Neural progenitor cell (in vitro differentiated cells): ENCODE measurements around the gene CYP26C1. TPM values are rescaled to one million over a fixed set of nuclear protein-coding genes. Genes with fewer than 3 reads are reported as not detected.

Experiments
- DNase-seq: peaks from one replicate; pipeline ENCODE4 v3.0.0-alpha.2; 2016; ENCODE audit warnings: low spot score
- H2AFZ ChIP-seq: fragments of 200-600 bp; sonication (generic); replicated peaks from 2 replicates; pipeline ENCODE4 v1.6.1; 2016; ENCODE audit warnings: antibody characterized with exemption
- H3F3A ChIP-seq: fragments of 200-600 bp; sonication (generic); 2 replicates; pipeline ENCODE4 v1.6.1; 2016; ENCODE audit warnings: antibody characterized with exemption, low read depth
- H3K27ac ChIP-seq: fragments of 200-600 bp; sonication (generic); 2 replicates; pipeline ENCODE4 v1.5.1; 2016; ENCODE audit warnings: mild to moderate bottlenecking
- H3K27me3 ChIP-seq: fragments of 200-600 bp; sonication (generic); 2 replicates; pipeline ENCODE4 v1.6.1; 2016; ENCODE audit warnings: mild to moderate bottlenecking, moderate library complexity
- H3K36me3 ChIP-seq: fragments of 200-600 bp; sonication (generic); 2 replicates; pipeline ENCODE4 v1.5.1; 2016
- H3K4me1 ChIP-seq: fragments of 200-600 bp; sonication (generic); 2 replicates; pipeline ENCODE4 v1.6.1; 2016; ENCODE audit warnings: mixed run types
- H3K4me2 ChIP-seq: fragments of 200-600 bp; sonication (generic); 2 replicates; pipeline ENCODE4 v1.6.1; 2016
- H3K4me3 ChIP-seq: fragments of 200-600 bp; sonication (generic); 2 replicates; pipeline ENCODE4 v1.5.1; 2016
- H3K79me2 ChIP-seq: fragments of 200-600 bp; sonication (generic); 2 replicates; pipeline ENCODE4 v1.6.1; 2016; ENCODE audit warnings: low read depth
- H3K9ac ChIP-seq: fragments of 200-600 bp; sonication (generic); 2 replicates; pipeline ENCODE4 v1.6.1; 2016
- H3K9me3 ChIP-seq: fragments of 200-600 bp; sonication (generic); 2 replicates; pipeline ENCODE4 v1.5.1; 2016; ENCODE audit warnings: low read depth
- H4K20me1 ChIP-seq: fragments of 200-600 bp; sonication (generic); 2 replicates; pipeline ENCODE4 v1.6.1; 2016; ENCODE audit warnings: low read depth
- H3K27ac Mint-ChIP-seq: 3 replicates; pipeline ENCODE4 v1.8.0; 2021; ENCODE audit warnings: mixed read lengths
- H3K27me3 Mint-ChIP-seq: 2 replicates; pipeline ENCODE4 v1.8.0; 2022; ENCODE audit warnings: low read depth, mild to moderate bottlenecking, inconsistent platforms, moderate library complexity, mixed read lengths; ENCODE audit not compliant: insufficient read depth
- H3K36me3 Mint-ChIP-seq: 3 replicates; pipeline ENCODE4 v1.8.0; 2021; ENCODE audit warnings: mixed read lengths
- H3K4me1 Mint-ChIP-seq: 3 replicates; pipeline ENCODE4 v1.8.0; 2021; ENCODE audit warnings: mixed read lengths
- H3K4me3 Mint-ChIP-seq: 3 replicates; pipeline ENCODE4 v1.8.0; 2021; ENCODE audit warnings: mild to moderate bottlenecking, moderate library complexity, mixed read lengths
- H3K9me3 Mint-ChIP-seq: 3 replicates; pipeline ENCODE4 v1.8.0; 2020; ENCODE audit warnings: mixed read lengths
- EZH2 ChIP-seq: fragments of 200-600 bp; sonication (generic); IDR thresholded peaks from 2 replicates; pipeline ENCODE4 v1.6.1; 2017; ENCODE audit warnings: antibody characterized with exemption, mild to moderate bottlenecking, moderate library complexity
- EZH2phosphoT487 ChIP-seq: fragments of 200-600 bp; sonication (generic); IDR thresholded peaks from 2 replicates; pipeline ENCODE4 v1.6.1; 2017; ENCODE audit warnings: antibody characterized with exemption
- total RNA-seq: library from RNA; depleted of rRNA; stranded (reverse); fragments of >200 nt; gene quantifications from 2 replicates; pipeline ENCODE4 v1.2.3, GENCODE V29; 2015; ENCODE audit warnings: low replicate concordance
- TF ChIP-seq, protein P1 (sequence below): fragments of 200-600 bp; sonication (generic); IDR thresholded peaks from 2 replicates; pipeline ENCODE4 v1.5.1; 2017; ENCODE audit warnings: antibody characterized with exemption, mild to moderate bottlenecking

Gene CYP26C1
- total RNA-seq, 1 donor from 2014 or later, result 0.04 TPM

DNA sequence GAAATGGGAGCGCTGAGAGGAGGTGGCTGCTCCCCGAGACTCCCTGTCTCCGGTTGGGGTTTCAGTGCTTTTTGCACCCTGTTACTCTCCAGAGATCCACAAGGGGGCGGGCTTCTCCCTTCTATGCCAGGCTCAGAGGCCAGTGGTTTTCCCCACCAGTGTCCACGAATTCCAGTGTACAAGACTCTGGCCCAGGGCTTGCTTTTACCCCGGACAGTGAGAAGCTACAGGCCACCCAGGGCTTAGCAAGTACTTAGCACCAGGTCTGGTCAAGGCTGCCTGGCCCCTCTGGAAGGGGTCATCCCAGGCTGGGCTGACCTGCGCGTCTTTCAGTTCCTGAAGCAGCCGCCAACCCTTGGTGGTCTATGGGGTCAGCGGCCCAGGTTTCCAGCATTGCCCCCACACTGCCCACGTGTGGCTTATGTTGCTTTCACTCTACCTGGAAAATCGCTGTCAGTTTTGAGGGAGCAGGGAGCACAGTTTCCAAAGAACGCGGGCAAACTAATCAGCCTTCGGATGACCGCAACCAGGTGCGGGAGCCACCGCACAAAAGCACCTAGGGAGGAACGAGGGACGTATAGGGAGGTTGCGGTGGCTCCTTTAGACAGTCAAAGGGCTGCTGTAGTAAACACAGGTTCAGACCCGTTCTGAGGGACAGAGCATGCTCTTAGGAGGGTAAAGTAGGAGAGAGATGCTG lies 19.9 kb downstream of the CYP26C1 start:
- TF ChIP-seq EZH2 (no peak), EZH2phosphoT487 (no peak)
- TF ChIP-seq, protein P1, sequence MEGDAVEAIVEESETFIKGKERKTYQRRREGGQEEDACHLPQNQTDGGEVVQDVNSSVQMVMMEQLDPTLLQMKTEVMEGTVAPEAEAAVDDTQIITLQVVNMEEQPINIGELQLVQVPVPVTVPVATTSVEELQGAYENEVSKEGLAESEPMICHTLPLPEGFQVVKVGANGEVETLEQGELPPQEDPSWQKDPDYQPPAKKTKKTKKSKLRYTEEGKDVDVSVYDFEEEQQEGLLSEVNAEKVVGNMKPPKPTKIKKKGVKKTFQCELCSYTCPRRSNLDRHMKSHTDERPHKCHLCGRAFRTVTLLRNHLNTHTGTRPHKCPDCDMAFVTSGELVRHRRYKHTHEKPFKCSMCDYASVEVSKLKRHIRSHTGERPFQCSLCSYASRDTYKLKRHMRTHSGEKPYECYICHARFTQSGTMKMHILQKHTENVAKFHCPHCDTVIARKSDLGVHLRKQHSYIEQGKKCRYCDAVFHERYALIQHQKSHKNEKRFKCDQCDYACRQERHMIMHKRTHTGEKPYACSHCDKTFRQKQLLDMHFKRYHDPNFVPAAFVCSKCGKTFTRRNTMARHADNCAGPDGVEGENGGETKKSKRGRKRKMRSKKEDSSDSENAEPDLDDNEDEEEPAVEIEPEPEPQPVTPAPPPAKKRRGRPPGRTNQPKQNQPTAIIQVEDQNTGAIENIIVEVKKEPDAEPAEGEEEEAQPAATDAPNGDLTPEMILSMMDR, result peak; percentile 84
- no peak overlapping the region for H3K9ac ChIP-seq
- no peaks in the 10 kb centered on the region for H3K36me3 ChIP-seq

DNA sequence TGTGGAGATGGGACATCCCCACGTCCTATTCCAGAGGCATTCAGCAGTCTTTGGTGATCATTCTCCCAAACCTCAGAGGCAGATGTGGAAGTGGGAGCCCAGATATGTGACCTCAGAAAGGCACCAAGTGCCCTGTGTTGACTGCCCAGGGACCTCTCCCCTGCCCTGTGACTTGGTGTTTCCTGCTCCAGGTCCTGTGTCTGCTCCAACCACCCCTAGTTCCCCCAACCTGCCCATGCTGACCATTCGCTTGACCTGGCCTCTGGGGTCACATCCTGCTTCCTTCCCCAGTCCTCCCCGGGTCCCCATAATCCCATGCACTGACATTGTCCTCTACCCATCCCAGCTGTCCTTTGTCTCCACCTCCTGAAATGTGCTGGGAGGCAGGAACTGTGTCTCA lies 20.7 kb downstream of the CYP26C1 start:
- no peaks in the 10 kb centered on the region for H3K36me3 ChIP-seq
- TF ChIP-seq, protein P1, result no peak
- no peak for TF ChIP-seq EZH2phosphoT487
- TF ChIP-seq EZH2, result no peak
- no peak overlapping the region for H3K27ac ChIP-seq
- no peaks in the 10 kb centered on the region for H4K20me1 ChIP-seq
- H3K4me1 ChIP-seq, result peaks cover 4% of the 10 kb centered on the region
- H3K79me2 ChIP-seq, result peaks cover 10% of the 10 kb centered on the region
- no peak overlapping the region for H2AFZ ChIP-seq
- no peak overlapping the region for H3K4me3 ChIP-seq
- no peak overlapping the region for H3K9ac ChIP-seq
- no peak overlapping the region for H3K4me2 ChIP-seq
- peaks cover 11% of the 10 kb centered on the region for H3F3A ChIP-seq
- no peak for DNase-seq
- H3K4me3 Mint-ChIP-seq, result no peak overlapping the region
- no peaks in the 10 kb centered on the region for H3K36me3 Mint-ChIP-seq
- H3K4me1 Mint-ChIP-seq, result peaks cover 8% of the 10 kb centered on the region
- H3K27ac Mint-ChIP-seq, result no peak overlapping the region
- peaks cover 7% of the 10 kb centered on the region for H3K27me3 ChIP-seq
- no peaks in the 10 kb centered on the region for H3K9me3 Mint-ChIP-seq
- H3K27me3 Mint-ChIP-seq, result peaks cover 11% of the 10 kb centered on the region
- no peaks in the 10 kb centered on the region for H3K9me3 ChIP-seq

More for the DNA sequence above, 19.9 kb downstream of the CYP26C1 start:
- Histone ChIP-seq H3K9me3 (no peaks in the 10 kb centered on the region), H3F3A (peaks cover 11% of the 10 kb centered on the region), H3K4me1 (peaks cover 4% of the 10 kb centered on the region), H3K27ac (no peak overlapping the region), H3K79me2 (peaks cover 18% of the 10 kb centered on the region), H3K27me3 (peaks cover 15% of the 10 kb centered on the region), H2AFZ (no peak overlapping the region), H4K20me1 (no peaks in the 10 kb centered on the region), H3K4me3 (no peak overlapping the region), H3K4me2 (no peak overlapping the region)
- no peaks in the 10 kb centered on the region for H3K36me3 Mint-ChIP-seq
- peak; percentile 66 for DNase-seq
- no peak overlapping the region for H3K4me3 Mint-ChIP-seq
- H3K27me3 Mint-ChIP-seq, result peaks cover 20% of the 10 kb centered on the region
- no peaks in the 10 kb centered on the region for H3K9me3 Mint-ChIP-seq
- H3K27ac Mint-ChIP-seq, result no peak overlapping the region
- H3K4me1 Mint-ChIP-seq, result peaks cover 11% of the 10 kb centered on the region

- Histone ChIP-seq H2AFZ (no peak overlapping the region), H3K27me3 (peaks cover 2% of the 10 kb centered on the region), H3K79me2 (peaks cover 5% of the 10 kb centered on the region), H3K27ac (no peak overlapping the region), H3K9ac (no peak overlapping the region), H4K20me1 (no peaks in the 10 kb centered on the region), H3K4me3 (no peak overlapping the region), H3K36me3 (no peaks in the 10 kb centered on the region), H3K4me1 (peaks cover under 1% of the 10 kb centered on the region), H3K4me2 (no peak overlapping the region), H3K9me3 (no peaks in the 10 kb centered on the region), H3F3A (peaks cover 11% of the 10 kb centered on the region)
- no peak overlapping the region for H3K4me3 Mint-ChIP-seq
- TF ChIP-seq EZH2phosphoT487 (no peak), EZH2 (no peak)
- TF ChIP-seq, protein P1, result no peak
- H3K27ac Mint-ChIP-seq, result no peak overlapping the region
- no peaks in the 10 kb centered on the region for H3K36me3 Mint-ChIP-seq
- peaks cover 7% of the 10 kb centered on the region for H3K27me3 Mint-ChIP-seq
- DNase-seq, result no peak
- H3K4me1 Mint-ChIP-seq, result peaks cover 8% of the 10 kb centered on the region
- no peaks in the 10 kb centered on the region for H3K9me3 Mint-ChIP-seq
These were observed 21.2 kb downstream of the CYP26C1 start for GRCh38 chr10:93081834-93082233.
